Measurements from ENCODE around the gene ZGPAT. TPM values are rescaled to one million over a fixed set of nuclear protein-coding genes. Genes with fewer than 3 reads are reported as not detected.

The ZGPAT gene
- total RNA-seq, 1 donor from 2014 or later = 19.2 TPM

- TF ChIP-seq CTCF (IDR thresholded peaks at IDR 0.05) = no peak
- Mint-ChIP-seq H3K4me3 (ENCODE audit: unreplicated experiment) (no peak overlapping the region), H3K9me3 (ENCODE audit: low read depth) (no peaks in the 10 kb centered on the region), H3K27ac (ENCODE audit: unreplicated experiment) (no peak overlapping the region), H3K4me1 (ENCODE audit: low read depth) (no peaks in the 10 kb centered on the region), H3K27me3 (ENCODE audit: low read depth) (no peaks in the 10 kb centered on the region), H3K36me3 (ENCODE audit: low read depth) (peaks cover 1% of the 10 kb centered on the region)
- peak; percentile 89 for DNase-seq (ENCODE audit: low spot score)
These were observed 43.8 kb downstream of the ZGPAT start for GRCh38 chr20:63751471-63752271.

GRCh38 chr20:63752411-63753101, 44.7 kb downstream of the ZGPAT start:
- TF ChIP-seq CTCF (IDR thresholded peaks at IDR 0.05) = no peak
- no peaks in the 10 kb centered on the region for H3K27me3 Mint-ChIP-seq (ENCODE audit: low read depth)
- no peaks in the 10 kb centered on the region for H3K4me1 Mint-ChIP-seq (ENCODE audit: low read depth)
- H3K36me3 Mint-ChIP-seq (ENCODE audit: low read depth) = peaks cover 1% of the 10 kb centered on the region
- H3K27ac Mint-ChIP-seq (ENCODE audit: unreplicated experiment) = no peak overlapping the region
- no peak overlapping the region for H3K4me3 Mint-ChIP-seq (ENCODE audit: unreplicated experiment)
- no peak for DNase-seq (ENCODE audit: low spot score)
- no peaks in the 10 kb centered on the region for H3K9me3 Mint-ChIP-seq (ENCODE audit: low read depth)

- Mint-ChIP-seq H3K27me3 (ENCODE audit: low read depth) (no peaks in the 10 kb centered on the region), H3K4me3 (ENCODE audit: unreplicated experiment) (no peak overlapping the region), H3K9me3 (ENCODE audit: low read depth) (no peaks in the 10 kb centered on the region), H3K4me1 (ENCODE audit: low read depth) (no peaks in the 10 kb centered on the region), H3K36me3 (ENCODE audit: low read depth) (peaks cover 2% of the 10 kb centered on the region), H3K27ac (ENCODE audit: unreplicated experiment) (no peak overlapping the region)
- no peak for DNase-seq (ENCODE audit: low spot score)
- no peak for TF ChIP-seq CTCF (IDR thresholded peaks at IDR 0.05)
These were observed 45.5 kb downstream of the ZGPAT start for GRCh38 chr20:63753381-63753780.

- Mint-ChIP-seq H3K27me3 (ENCODE audit: low read depth) (no peaks in the 10 kb centered on the region), H3K4me1 (ENCODE audit: low read depth) (no peaks in the 10 kb centered on the region), H3K36me3 (ENCODE audit: low read depth) (peaks cover 3% of the 10 kb centered on the region), H3K27ac (ENCODE audit: unreplicated experiment) (no peak overlapping the region), H3K4me3 (ENCODE audit: unreplicated experiment) (no peak overlapping the region), H3K9me3 (ENCODE audit: low read depth) (no peaks in the 10 kb centered on the region)
- no peak for TF ChIP-seq CTCF (IDR thresholded peaks at IDR 0.05)
- no peak for DNase-seq (ENCODE audit: low spot score)
These were observed 46.2 kb downstream of the ZGPAT start for GRCh38 chr20:63754008-63754407.

GRCh38 chr20:63755933-63756647, 48.3 kb downstream of the ZGPAT start:
- no peaks in the 10 kb centered on the region for H3K27me3 Mint-ChIP-seq (ENCODE audit: low read depth)
- H3K4me1 Mint-ChIP-seq (ENCODE audit: low read depth) = no peaks in the 10 kb centered on the region
- no peak for DNase-seq (ENCODE audit: low spot score)
- H3K27ac Mint-ChIP-seq (ENCODE audit: unreplicated experiment) = no peak overlapping the region
- H3K9me3 Mint-ChIP-seq (ENCODE audit: low read depth) = no peaks in the 10 kb centered on the region
- TF ChIP-seq CTCF (IDR thresholded peaks at IDR 0.05) = no peak
- H3K36me3 Mint-ChIP-seq (ENCODE audit: low read depth) = peaks cover 3% of the 10 kb centered on the region
- H3K4me3 Mint-ChIP-seq (ENCODE audit: unreplicated experiment) = no peak overlapping the region

Measured in chondrocyte (in vitro differentiated cells).